ENCODE data around the gene RFXAP. TPM values are rescaled to one million over a fixed set of nuclear protein-coding genes. Genes with fewer than 3 reads are reported as not detected.

Gene RFXAP
- total RNA-seq, 2 experiments from 2014 or later = 10.0 to 13.0 TPM

Other genes starting within 250 kb of the RFXAP start
- not detected for gene SERTM1, start 145.2 kb upstream of the RFXAP start, total RNA-seq
- not detected for gene SMAD9, start 101.0 kb downstream of the RFXAP start, total RNA-seq
- gene ALG5, start 180.1 kb downstream of the RFXAP start, total RNA-seq = 10 to 100 TPM; 25.9 to 27.6 TPM
- 100 to 1,000 TPM; 141 to 148 TPM for gene EXOSC8, start 181.6 kb downstream of the RFXAP start, total RNA-seq
- 10 to 100 TPM; 56.8 TPM for gene SUPT20H, start 240.5 kb downstream of the RFXAP start, total RNA-seq

Data from activated CD4-positive, alpha-beta memory T cell treated with anti-CD3 and anti-CD28 coated beads for 36 hours (primary cell).